Osteoblast (primary cell): ENCODE measurements around the gene PAQR6. TPM values are rescaled to one million over a fixed set of nuclear protein-coding genes. Genes with fewer than 3 reads are reported as not detected.

Experiments
- DNase-seq: peaks from one replicate; pipeline ENCODE4 v3.0.0; 2011; ENCODE audit warnings: low spot score, mixed read lengths; ENCODE audit not compliant: insufficient read length; ENCODE audit errors: missing footprints
- H2AFZ ChIP-seq: 2 replicates; pipeline ENCODE4 v1.6.0; 2011; ENCODE audit warnings: mild to moderate bottlenecking, low read length
- H3K27ac ChIP-seq: 2 replicates; pipeline ENCODE4 v1.5.1; 2011; ENCODE audit warnings: mild to moderate bottlenecking, low read depth, low read length, moderate library complexity
- H3K27me3 ChIP-seq: 2 replicates; pipeline ENCODE4 v1.6.0; 2012; ENCODE audit warnings: mild to moderate bottlenecking, control low read depth, inconsistent platforms, low read length, moderate library complexity; ENCODE audit not compliant: insufficient read depth
- H3K36me3 ChIP-seq: 2 replicates; pipeline ENCODE4 v1.5.1; 2011; ENCODE audit warnings: mild to moderate bottlenecking, low read length, control low read depth, moderate library complexity; ENCODE audit not compliant: insufficient read depth
- H3K4me1 ChIP-seq: 2 replicates; pipeline ENCODE4 v1.5.1; 2011; ENCODE audit warnings: mild to moderate bottlenecking, low read length, control low read depth, moderate library complexity; ENCODE audit not compliant: insufficient read depth
- H3K4me2 ChIP-seq: 2 replicates; pipeline ENCODE4 v1.6.0; 2011; ENCODE audit warnings: mild to moderate bottlenecking, low read length; ENCODE audit not compliant: insufficient read depth
- H3K4me3 ChIP-seq: fragments of 200-600 bp; sonication (generic); 3 replicates; pipeline ENCODE4 v1.5.1; 2012; ENCODE audit warnings: mild to moderate bottlenecking, low read length, inconsistent platforms; ENCODE audit not compliant: insufficient read depth
- H3K79me2 ChIP-seq: 2 replicates; pipeline ENCODE4 v1.6.0; 2012; ENCODE audit warnings: mild to moderate bottlenecking, low read length, control low read depth, inconsistent platforms; ENCODE audit not compliant: insufficient read depth
- H3K9me3 ChIP-seq: 2 replicates; pipeline ENCODE4 v1.5.1; 2011; ENCODE audit warnings: low read depth, low read length, control low read depth
- H4K20me1 ChIP-seq: 2 replicates; pipeline ENCODE4 v1.6.0; 2012; ENCODE audit warnings: mild to moderate bottlenecking, low read length, control low read depth; ENCODE audit not compliant: insufficient read depth
- CTCF ChIP-seq: IDR thresholded peaks from 2 replicates; pipeline ENCODE4 v1.5.1; 2011; ENCODE audit warnings: mild to moderate bottlenecking, low read depth, low read length, moderate library complexity; ENCODE audit errors: extremely low read depth
- total RNA-seq: library from RNA; depleted of rRNA; stranded (reverse); fragments of >200 nt; gene quantifications from 2 replicates; pipeline ENCODE4 v1.2.3, GENCODE V29; 2012

Gene PAQR6
- total RNA-seq, 1 donor = 0.36 TPM

DNA sequence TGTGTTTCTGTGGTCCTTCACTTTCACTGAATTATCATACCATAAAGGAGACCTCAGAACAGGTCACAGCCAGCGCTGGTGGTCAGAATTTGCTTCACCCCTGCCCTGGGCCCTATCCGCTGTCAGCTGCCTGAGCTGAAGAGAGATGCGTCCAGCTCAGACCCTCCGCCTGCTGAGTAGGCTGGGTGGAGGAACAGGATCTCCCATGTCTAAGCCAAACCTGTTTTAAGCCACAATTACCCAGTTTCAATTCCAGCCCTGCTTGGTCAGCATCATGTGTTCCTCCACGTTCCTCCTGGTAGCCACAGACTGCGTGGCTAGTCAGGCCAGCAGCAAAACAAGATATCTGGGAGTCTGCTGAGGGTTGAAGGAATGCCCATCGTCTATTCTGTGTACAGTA, 19.4 kb downstream of the PAQR6 start:
- Histone ChIP-seq H3K9me3 (no peaks in the 10 kb centered on the region), H3K36me3 (peaks cover 27% of the 10 kb centered on the region), H3K27ac (no peak overlapping the region), H4K20me1 (peaks cover 3% of the 10 kb centered on the region), H3K27me3 (no peaks in the 10 kb centered on the region), H3K79me2 (no peaks in the 10 kb centered on the region), H2AFZ (no peak overlapping the region), H3K4me1 (peaks cover 13% of the 10 kb centered on the region), H3K4me3 (no peak overlapping the region), H3K4me2 (no peak overlapping the region)
- DNase-seq = no peak
- no peak for TF ChIP-seq CTCF

DNA sequence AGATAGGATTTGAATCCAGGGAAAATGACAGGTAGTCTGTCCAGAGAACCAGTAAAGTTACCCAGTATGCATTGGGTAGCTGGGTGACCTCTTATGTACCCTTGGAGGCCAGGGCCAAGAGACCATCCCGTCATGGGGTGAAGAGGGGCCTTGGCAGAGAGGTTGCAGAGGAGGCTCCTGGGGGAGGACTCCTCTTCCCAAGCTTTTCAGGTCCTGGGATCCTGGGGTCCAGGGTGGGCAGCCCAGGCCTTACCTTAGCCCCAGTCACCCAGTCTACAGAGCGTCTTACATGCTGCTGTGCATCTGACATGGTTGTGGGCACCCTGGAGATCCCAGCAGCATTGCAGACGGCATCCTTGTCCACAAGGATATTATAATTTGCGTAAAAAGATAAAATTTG, 21.1 kb downstream of the PAQR6 start:
- no peaks in the 10 kb centered on the region for H3K9me3 ChIP-seq
- H3K27ac ChIP-seq = no peak overlapping the region
- H3K36me3 ChIP-seq = peaks cover 34% of the 10 kb centered on the region
- no peak overlapping the region for H3K4me3 ChIP-seq
- no peak overlapping the region for H3K4me2 ChIP-seq
- peaks cover under 1% of the 10 kb centered on the region for H3K79me2 ChIP-seq
- H4K20me1 ChIP-seq = peaks cover 10% of the 10 kb centered on the region
- DNase-seq = no peak
- no peaks in the 10 kb centered on the region for H3K27me3 ChIP-seq
- H3K4me1 ChIP-seq = peaks cover 9% of the 10 kb centered on the region
- no peak overlapping the region for H2AFZ ChIP-seq
- no peak for TF ChIP-seq CTCF

DNA sequence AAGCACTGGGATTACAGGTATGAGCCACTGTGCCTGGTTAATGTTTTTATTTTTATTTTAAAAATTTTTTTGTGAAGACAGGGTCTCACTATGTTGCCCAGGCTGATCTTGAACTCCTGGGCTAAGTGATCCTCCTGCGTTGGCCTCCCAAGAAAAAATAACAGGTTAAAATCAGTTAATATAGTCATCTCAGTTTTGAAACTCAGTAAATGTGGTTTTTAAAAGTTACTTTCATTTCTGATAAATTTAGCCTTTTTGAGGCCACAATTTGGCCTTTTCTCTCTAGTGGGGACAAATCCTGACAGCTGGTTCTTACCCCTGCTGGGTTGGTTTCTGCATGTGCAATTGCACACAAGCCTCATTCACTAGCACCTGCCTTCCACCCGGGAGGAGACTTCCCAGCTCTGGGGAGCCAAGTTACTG, 21.7 kb downstream of the PAQR6 start:
- H3K4me3 ChIP-seq = no peak overlapping the region
- peaks cover 38% of the 10 kb centered on the region for H3K36me3 ChIP-seq
- no peak overlapping the region for H3K27ac ChIP-seq
- H3K79me2 ChIP-seq = peaks cover 5% of the 10 kb centered on the region
- no peaks in the 10 kb centered on the region for H3K9me3 ChIP-seq
- H3K4me1 ChIP-seq = peaks cover 9% of the 10 kb centered on the region
- no peak for TF ChIP-seq CTCF
- no peak for DNase-seq
- H3K4me2 ChIP-seq = no peak overlapping the region
- peaks cover 13% of the 10 kb centered on the region for H4K20me1 ChIP-seq
- no peaks in the 10 kb centered on the region for H3K27me3 ChIP-seq
- no peak overlapping the region for H2AFZ ChIP-seq

DNA sequence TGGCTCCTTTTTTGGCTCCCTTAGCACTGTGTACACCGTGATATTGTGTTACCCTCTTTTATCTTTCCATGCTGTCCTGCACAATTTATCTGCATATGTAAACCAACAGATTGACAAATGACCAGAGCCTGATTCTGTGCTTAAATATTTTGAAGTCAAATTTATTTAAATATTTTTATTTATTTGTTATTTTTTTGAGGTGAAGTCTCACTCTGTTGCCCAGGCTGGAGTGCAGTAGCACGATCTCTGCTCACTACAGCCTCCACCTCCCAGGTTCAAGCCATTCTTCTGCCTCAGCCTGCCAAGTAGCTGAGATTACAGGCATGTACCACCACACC, 22.2 kb downstream of the PAQR6 start:
- peaks cover 9% of the 10 kb centered on the region for H3K4me1 ChIP-seq
- H3K4me2 ChIP-seq = no peak overlapping the region
- H3K36me3 ChIP-seq = peaks cover 43% of the 10 kb centered on the region
- H3K27me3 ChIP-seq = no peaks in the 10 kb centered on the region
- no peak overlapping the region for H3K27ac ChIP-seq
- H3K9me3 ChIP-seq = no peaks in the 10 kb centered on the region
- H3K4me3 ChIP-seq = no peak overlapping the region
- peaks cover 8% of the 10 kb centered on the region for H3K79me2 ChIP-seq
- peaks cover 13% of the 10 kb centered on the region for H4K20me1 ChIP-seq
- no peak for DNase-seq
- no peak overlapping the region for H2AFZ ChIP-seq
- no peak for TF ChIP-seq CTCF
